A204.1 (cell line): ENCODE data around the gene PLIN3.
"Not testable (repeated sequence)": the region's sequence is repeated elsewhere in the genome, so short reads cannot be mapped to it uniquely, and the experiment has no call there.

Source experiments
- FAIRE-seq: peaks from 2 replicates; lab custom pipeline; 2012; peaks lifted over from hg19 to GRCh38; lab: Jason Lieb, UNC

PLIN3 gene

DNA sequence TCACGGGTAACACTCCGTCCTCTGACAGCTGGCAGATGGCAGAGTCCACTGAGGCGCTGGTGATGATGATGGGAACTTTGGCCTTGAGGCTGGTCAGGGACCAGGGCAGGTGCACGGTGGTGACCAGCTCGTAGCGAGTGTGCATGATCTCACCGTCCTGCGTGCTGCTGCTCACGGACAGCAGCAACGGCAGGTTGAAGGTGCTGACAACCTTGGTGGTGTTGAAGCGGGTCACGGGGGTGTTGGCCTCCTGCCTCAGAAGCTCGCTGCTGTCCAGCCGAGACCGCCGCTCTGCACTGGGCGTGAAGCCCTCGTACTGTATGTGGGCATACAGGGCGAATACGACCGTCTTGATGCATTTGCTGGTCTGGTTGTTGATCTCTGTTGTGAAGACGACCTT is 23.6 kb upstream of the PLIN3 start:
- FAIRE-seq = no peak

DNA sequence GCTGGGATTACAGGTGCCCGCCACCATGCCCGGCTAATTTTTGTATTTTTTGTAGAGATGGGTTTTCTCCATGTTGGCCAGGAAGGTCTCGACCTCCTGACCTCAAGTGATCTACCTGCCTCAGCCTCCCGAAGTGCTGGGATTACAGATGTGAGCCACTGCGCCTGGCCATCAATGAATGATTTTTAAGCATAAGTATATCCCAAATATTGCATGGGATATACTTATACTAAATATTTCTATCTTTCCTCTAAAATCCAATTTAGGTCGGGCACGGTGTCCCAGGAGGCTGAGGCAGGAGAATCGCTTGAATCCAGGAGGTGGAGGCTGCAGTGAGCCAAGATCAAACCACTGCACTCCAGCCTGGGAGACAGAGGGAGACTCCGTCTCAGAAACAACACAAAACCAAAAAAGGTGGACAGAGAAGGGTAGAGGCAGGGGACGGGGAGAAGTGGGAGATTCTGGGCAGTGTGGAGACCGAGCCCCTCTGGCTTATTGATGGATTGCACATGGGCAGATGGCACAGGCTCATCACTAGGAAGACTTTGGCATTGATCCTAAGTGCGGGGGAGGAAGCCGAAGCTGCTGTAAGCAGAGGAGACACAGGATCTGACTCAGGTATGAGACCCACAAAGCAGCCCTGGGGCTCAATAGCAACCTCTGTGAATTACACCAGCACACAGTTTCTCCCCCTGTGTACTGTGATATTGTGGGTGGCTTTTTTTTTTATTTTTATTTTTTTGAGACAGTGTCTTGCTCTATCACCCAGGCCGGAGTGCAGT is 21.8 kb upstream of the PLIN3 start:
- FAIRE-seq = no peak

DNA sequence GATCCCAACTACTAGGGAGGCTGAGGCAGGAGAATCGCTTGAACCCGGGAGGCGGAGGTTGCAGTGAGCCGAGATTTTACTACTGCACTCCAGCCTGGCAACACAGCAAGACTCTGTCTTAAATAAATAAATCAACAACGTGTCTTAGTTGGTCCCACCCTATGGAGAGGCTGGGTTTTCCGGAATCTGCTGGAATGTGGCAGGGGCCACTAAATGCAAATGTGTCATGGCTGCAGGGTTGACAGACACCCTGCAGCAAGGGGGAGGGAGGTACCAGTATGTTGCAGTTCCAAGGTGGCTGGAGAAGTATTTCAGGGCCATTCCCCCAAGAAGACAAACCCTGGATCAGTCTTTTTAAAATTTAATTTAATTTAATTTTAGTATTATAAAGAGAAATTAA is 20.3 kb upstream of the PLIN3 start:
- FAIRE-seq = not testable (repeated sequence)

DNA sequence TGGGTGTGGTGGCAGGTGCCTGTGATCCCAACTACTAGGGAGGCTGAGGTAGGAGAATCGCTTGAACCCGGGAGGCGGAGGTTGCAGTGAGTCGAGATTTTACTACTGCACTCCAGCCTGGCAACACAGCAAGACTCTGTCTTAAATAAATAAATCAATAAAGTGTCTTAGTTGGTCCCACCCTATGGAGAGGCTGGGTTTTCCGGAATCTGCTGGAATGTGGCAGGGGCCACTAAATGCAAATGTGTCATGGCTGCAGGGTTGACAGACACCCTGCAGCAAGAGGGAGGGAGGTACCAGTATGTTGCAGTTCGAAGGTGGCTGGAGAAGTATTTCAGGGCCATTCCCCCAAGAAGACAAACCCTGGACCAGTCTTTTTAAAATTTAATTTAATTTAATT is 17.5 kb upstream of the PLIN3 start:
- not testable (repeated sequence) for FAIRE-seq

DNA sequence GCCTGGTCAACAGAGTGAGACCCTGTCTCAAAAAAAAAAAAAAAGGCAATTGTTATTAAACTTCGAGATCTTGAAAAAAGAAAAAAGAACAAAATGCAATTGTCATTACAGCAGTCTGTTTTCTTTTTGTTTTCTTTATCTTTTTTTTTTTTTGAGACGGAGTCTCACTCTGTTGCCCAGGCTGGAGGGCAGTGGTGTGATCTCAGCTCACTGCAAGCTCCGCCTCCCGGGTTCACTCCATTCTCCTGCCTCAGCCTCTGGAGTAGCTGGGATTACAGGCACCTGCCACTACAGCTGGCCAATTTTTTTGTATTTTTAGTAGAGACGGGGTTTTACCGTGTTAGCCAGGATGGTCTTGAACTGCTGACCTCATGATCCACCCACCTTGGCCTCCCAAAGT is 15.4 kb upstream of the PLIN3 start:
- not testable (repeated sequence) for FAIRE-seq

DNA sequence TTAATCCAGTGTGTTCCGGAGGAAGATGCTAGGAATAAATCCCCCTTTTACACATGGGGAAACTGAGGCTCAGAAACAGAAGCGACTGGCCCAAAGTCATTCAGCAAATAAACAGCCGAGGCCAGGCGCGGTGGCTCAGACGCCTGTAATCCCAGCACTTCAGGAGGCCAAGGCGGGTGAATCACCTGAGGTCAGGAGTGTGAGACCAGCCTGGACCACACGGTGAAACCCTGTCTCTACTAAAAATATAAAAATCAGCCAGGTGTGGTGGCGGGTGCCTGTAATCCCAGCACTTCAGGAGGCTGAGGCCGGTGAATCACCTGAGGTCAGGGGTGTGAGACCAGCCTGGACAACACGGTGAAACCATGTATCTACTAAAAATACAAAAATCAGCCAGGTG is 11.6 kb upstream of the PLIN3 start:
- no peak for FAIRE-seq

DNA sequence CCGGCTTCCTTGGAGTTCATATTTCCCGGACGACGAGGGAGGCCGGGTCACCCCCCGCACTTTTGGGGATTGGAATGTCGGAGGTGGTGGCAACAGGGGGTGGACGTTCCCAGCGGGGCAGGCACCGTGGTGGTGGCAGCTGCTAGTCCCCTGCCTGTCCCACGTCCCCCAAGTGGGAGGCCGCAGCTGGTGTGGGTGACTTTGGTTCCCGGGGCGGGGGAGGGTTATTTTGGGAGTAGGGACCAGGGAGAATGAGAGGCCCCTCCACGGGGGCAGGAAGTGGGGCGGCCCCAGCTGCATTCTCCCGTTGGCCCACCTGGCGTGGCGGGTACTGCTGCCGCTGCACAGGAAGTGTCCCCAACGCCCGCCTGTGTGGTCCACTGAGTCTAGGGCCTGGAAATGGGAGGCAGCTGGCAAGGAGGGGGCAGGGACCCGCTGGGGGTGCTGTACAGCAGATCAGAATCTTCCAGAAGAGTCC is 11.1 kb upstream of the PLIN3 start:
- no peak for FAIRE-seq

DNA sequence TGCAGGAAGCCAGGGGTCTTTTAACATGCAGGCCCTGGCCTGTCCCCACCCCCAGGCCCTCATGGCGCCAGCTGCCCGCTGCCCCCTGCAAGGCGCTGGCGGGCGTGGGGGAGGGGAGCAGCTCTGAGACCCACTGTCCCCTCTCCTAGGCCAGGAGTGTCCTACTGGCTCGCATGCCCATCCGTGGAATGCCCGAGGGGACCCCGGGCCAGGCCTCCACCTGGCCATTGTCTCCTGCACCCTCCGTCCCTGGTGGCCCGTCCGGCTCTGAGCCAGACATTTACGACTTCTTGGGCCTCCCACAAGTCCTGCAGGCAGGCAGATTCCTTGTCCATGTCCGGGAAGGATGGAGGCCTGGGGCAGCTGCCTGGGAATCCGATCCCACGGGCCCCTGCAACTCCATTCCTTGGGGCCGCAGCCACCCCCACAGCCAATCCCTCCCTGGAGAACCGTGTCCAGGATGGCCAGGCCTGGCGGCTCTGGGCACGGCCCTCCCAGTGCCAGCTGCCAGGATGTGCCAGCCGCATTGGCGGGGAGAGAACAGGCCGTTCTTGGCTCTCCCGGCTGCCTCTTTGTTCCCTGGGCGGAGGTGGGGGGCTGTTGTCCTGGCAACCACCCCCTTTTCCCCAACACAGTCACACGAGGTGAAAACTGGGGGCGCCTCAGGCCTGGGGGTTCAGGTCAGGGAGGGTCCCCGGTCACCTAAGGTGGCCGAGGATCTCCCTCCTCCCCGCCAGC is 10.5 kb upstream of the PLIN3 start:
- no peak for FAIRE-seq

DNA sequence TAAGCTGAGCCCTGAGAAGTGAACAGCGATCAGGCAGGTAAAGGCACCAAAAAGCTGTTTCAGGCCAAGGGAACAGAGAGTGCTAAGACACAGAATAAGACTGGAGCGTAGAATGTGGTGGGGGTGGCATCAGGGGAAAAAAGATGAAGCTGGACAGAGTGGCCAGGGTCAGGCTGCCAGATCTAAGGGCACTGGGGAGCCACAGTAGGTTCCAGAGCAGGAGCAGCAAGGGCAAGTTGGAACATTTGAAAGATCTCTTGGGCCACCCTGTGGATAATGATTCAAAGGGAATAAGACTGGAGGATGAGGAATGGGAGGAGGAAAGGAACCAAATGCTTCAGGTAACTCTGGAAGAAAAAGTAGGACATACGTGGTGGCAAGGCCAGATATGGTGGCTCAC is 6.5 kb upstream of the PLIN3 start:
- no peak for FAIRE-seq

DNA sequence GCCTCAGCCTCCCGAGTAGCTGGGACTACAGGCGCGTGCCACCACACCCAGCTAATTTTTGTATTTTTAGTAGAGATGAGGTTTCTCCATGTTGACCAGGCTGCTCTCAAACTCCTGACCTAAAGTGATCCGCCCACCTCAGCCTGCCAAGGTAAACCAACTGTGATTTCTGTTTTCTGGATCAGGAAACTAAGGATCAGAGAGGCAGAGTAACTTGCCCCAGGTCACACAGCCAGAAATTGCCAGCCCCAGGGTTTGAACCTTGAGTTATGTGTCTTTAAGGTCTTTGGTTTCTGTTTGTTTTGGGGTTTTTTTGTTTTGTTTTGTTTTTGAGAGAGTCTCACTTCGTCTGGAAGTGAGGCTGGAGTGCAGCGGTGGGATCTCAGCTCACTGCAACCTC is 4.2 kb upstream of the PLIN3 start:
- FAIRE-seq = no peak

DNA sequence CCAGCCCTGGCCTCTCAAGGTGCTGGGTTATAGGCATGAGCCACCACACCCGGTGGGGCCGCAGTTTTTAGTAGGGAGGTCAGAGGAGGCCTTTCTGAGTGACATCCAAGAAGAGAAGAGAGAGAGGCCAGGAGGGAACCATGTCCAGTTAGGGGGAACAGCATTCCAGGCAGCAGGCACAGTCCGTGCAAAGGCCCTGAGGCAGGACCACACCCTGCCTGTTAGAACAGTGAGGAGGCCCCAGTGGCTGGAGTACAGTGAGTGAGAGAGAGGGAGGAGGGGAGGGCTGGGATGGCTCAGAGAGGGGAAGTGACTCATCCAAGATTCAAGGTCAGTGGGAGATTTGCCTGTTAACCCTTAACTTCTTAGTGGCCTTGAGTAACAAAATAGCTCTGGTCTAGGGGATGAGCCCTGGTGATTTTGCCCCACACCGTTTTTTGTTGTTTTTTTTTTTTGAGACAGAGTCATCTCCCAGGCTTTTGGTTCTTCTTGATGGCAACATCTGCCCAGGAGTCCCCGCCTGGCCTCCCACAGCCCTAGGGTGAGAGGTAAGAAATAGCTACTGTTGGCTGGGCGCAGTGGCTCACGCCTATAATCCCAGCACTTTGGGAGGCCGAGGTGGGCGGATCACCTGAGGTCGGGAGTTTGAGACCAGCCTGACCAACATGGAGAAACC is 2.7 kb upstream of the PLIN3 start:
- FAIRE-seq = no peak

DNA sequence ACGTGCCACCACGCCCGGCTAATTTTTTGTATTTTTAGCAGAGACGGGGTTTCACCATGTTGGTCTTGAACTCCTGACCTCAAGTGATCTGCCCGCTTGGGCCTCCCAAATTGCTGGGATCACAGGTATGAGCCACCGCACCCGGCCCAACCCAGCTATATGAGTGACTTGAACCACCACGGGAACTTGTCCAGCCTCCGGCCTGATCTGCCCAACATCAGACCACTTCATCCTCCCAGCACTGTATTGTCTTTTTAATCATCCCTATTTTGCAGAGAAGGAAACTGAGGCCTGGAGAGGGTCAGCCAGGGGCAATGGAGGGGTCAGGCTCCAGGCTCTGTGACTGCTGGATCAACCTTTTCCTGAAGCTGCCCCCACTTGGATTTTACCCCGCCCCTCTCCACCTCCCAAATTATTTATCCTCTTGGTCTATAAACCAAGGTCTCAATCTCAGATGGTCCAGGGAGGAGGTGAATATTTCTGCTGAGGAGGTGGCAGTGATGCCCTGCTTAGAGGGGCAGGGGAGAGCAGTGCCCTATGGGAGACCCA is 893 bp upstream of the PLIN3 start:
- FAIRE-seq = no peak

DNA sequence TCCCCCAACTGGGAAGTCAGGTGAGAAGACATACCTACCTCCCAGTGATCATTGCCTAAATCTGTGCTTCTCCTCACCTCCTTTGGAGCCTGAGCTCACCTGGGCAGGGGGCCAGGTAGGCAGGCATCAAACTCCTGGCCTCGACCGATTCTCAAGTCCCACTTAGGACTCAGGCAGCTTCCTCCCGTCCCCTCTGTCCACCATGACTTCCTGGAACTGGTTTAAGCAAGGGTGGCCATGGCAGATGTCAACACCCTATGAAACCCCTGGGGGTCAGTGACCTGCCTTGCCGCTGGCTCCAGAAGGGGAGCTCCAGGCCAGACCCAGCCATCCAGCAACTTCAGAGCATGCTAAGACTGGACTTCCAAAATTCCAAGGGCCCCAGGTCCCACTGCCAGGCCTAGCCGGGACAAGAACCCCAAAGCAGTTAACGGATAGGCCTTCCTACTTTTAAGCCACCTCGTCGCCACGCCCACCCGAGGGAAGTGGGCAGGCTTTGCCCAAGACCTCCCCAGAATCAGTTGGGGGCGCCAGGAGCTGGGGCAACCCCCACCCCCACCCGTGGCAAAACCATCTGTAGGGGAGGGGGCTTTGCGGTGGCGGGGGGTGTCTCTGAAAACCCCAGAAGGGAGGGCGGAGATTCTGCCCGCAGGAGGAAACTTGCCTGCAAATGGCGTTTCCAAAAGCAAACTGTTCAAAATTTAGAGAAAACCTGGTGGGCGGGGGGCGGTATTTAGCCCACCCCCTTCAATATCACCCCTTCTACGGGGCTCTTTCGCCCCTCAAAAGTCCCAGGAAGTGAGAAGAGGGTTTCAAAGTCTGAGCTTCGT is 657 bp downstream of the PLIN3 start:
- no peak for FAIRE-seq

DNA sequence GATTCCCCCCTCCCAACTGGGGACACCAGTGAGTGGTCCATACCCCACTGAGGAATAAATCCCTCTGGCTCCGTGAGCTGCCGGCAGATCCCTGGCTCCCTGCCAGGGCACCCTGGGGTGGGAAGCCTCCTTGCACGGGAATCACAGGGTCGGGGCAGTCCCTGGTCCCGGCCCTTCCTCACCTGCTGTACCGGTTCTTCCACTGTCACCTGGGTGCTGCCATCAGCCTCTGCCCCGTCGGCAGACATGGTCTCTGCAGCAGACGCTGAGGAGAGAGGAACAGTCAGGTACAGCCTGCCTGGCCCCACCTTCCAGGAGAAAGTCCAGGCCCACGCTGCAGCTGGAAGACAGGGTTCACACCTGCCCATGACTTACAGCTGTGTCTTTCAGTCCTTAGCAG is 6.3 kb downstream of the PLIN3 start:
- no peak for FAIRE-seq

DNA sequence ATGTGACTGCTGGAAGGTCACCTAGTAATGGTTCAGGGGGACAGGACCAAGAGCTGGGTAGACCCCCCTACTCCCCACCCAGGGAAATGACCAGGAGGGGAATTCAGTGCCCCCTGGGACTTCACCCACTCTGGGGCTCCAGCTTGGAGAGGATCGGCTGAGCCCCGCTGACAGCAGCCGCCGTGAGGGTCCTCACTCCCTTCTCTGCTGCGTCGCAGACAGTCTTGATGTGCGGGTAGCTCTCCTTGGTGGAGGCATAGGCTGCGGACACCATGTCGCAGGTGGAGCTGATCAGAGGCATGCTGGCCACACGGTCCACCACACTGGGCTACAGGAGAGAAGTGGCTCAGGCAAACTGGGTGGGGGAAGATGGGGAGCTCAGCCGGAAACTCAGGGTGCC is 7.8 kb downstream of the PLIN3 start:
- FAIRE-seq = no peak

DNA sequence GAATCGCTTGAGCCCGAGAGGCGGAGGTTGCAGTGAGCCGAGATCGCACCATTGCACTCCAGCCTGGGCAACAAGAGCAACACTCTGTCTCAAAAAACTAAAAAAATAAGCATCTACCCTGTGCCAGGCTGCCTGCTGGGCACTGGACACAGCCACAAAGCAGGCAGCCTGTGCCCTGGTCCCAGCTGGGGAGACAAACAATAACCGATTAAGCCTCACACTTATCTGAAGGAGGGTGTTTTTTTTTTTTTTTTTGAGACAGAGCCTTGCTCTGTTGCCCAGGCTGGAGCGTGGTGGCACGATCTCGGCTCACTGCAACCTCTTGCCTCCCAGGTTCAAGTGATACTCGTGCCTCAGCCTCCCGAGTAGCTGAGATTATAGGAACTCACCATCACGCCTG is 11.0 kb downstream of the PLIN3 start:
- FAIRE-seq = not testable (repeated sequence)

DNA sequence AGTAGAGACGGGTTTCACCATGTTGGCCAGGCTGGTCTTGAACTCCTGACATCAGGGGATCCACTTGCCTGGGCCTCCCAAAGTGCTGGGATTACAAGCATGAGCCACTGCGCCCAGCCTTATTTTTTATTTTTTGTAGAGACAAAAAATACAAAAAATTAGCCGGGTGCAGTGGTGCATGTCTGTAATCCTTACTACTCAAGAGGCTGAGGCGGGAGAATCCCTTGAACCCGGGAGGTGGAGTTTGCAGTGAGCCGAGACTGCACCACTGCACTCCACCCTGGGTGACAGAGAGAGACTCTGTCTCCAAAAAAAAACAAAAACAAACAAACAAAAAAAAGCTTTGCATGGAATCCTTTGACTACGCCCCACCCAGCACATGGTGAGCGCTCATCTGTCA is 14.0 kb downstream of the PLIN3 start:
- not testable (repeated sequence) for FAIRE-seq

DNA sequence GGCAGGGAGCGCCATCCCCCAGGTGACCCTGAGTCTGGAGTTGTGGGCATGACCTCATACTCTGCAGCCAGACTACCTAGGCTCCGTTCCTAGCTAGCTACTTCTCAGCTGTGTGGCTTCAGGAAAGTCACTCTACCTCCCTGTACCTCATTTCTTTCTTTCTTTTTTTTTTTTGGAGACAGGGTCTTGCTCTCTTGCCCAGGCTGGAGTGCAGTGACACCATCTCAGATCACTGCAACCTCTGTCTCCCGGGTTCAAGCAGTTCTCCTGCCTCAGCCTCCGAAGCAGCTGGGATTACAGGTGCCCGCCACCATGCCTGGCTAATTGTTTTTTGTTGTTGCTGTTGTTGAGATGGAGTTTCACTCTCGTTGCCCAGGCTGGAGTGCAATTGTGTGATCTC is 15.0 kb downstream of the PLIN3 start:
- FAIRE-seq = no peak

DNA sequence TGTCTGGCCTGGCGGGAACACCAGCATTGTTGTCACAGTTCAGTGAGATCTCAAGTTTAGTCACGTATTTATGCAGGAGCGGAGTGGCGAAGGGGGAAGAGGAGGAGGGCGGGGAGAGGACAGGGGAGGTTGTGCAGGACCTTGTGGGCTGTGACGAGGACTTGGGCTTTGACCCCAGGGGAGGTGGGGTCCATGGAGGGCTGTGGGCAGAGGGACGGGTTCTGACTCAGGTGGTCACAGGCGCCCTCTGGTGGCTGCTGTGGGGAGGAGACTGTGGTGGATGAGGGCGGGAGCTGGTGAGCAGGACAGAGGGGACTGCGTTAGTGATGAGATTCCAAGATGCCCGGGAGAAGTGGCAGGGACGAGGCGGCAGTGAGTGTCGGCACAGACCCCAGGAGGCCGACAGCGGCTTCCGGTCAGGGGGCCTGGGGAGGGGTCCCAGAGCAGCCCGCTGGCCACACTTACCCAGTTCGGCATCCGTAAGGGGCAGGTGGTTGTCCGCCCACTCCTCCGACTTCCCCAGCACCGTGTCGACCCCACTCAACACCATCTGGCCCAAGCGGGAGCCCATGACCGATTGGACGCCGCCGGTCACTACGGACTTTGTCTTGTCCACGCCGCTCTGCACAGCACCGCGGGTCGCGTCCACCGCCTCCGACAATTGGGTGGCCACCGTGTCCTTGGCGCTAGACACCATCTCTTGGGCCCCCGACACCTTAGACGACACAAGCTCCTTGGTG is 15.7 kb downstream of the PLIN3 start:
- no peak for FAIRE-seq

DNA sequence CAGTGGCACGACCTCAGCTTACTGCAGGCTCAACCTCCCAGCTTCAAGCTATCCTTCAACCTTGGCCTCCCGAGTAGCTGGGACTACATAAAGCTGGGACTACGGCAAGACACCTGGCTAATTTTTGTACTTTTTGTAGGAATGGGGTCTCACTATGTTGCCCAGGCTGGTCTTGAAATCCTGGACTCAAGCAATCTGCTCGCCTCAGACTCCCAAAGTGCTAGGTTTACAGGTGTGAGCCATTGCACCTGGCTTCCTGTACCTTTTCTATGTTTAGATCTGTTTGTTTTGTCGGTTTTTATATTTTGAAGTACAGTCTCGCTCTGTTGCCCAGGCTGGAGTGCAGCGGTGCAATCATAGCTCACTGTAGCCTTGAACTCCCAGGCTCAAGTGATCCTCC is 18.4 kb downstream of the PLIN3 start:
- FAIRE-seq = no peak
